Psoas muscle (tissue), 8 donors: Measurements from ENCODE around the gene KIAA0825. TPM values are rescaled to one million over a fixed set of nuclear protein-coding genes. Genes with fewer than 3 reads are reported as not detected.

ENCODE experiments used
- ATAC-seq, 4 donors: fragments of 200-7000 bp; cut with Tn5 transposase; one replicate each; pipeline ENCODE4 v1.9.1; 2020; ENCODE audit warnings: moderate library complexity in 3 of 4, mild to moderate bottlenecking in 2 of 4
- DNase-seq, 2 donors: peaks; one replicate each; pipeline ENCODE4 v3.0.0-alpha.2; 2020
- H3K27ac ChIP-seq: fragments of 200-600 bp; one replicate; pipeline ENCODE4 v1.8.0; 2022
- H3K27me3 ChIP-seq, 3 donors: fragments of 200-600 bp in 1 of 3; one replicate each; pipeline versions ENCODE4 v1.6.1 to v1.8.0; 2013 to 2022; ENCODE audit warnings: low read length in 2 of 3, mild to moderate bottlenecking in 2 of 3, moderate library complexity in 1 of 3; ENCODE audit not compliant: insufficient read depth in 3 of 3
- H3K36me3 ChIP-seq, 2 donors: fragments of 200-600 bp in 1 of 2; one replicate each; pipeline versions ENCODE4 v1.6.1 to v1.8.0; 2013 to 2022; ENCODE audit warnings: low read depth in 1 of 2, mild to moderate bottlenecking in 1 of 2, moderate library complexity in 1 of 2; ENCODE audit not compliant: insufficient read depth in 1 of 2
- H3K4me1 ChIP-seq: fragments of 200-600 bp; one replicate; pipeline ENCODE4 v1.8.0; 2022
- H3K4me3 ChIP-seq: fragments of 200-600 bp; one replicate; pipeline ENCODE4 v1.8.0; 2022; ENCODE audit warnings: mild to moderate bottlenecking
- H3K9me3 ChIP-seq: fragments of 200-600 bp; one replicate; pipeline ENCODE4 v1.8.0; 2022
- WGBS, 3 donors: extraction: QIAGEN DNeasy Blood & Tissue Kit; methylation state at CpG; one replicate each; pipeline versions ENCODE4 v1.1.6 to v1.1.7; 2013; 5-methylcytosine and 5-hydroxymethylcytosine counted together
- intact Hi-C, 2 donors: fragments of 100-400 bp; cut with DNase I; formaldehyde crosslinking; loops; one replicate each; pipeline versions ENCODE4 v1.11.0 to v1.14.2; 2022
- polyA plus RNA-seq, 3 donors: library from polyadenylated mRNA; stranded (reverse); fragments of 200-250 nt; gene quantifications; one replicate each; pipeline ENCODE4 v1.2.3, GENCODE V29; 2013
- total RNA-seq, 4 donors: library from RNA; stranded (reverse); fragmentation: NEBNext Ultra II Directional in 2 of 4; extraction: Animal tissue kit (Norgen Biotek cat#: 25700) in 2 of 4; gene quantifications; one replicate each; pipeline versions ENCODE4 v1.2.1 to v1.2.4, GENCODE V29; 2021 to 2023
- TF ChIP-seq, protein P1 (sequence below): fragments of 200-600 bp; IDR thresholded peaks from one replicate; pipeline ENCODE4 v1.8.0; 2022; ENCODE audit warnings: antibody characterized with exemption
- donor health status: healthy with polysubstance abuse.
- donor health status: DM: no; HTN: no; CAD: no; lungs with moderate emphysema.
- donor health status: Bipolar disorder and iron deficiency.
- donor health status: healthy.
- donor health status: DM: yes; HTN: yes; CAD: no.
- donor health status: DM: no; HTN: no; CAD: no.
- donor health status: DM: no; HTN: no; CAD: no.
- donor health status: DM: yes; HTN: yes; CAD: no.

Gene KIAA0825
- total and polyA plus RNA-seq, 7 donors: 0.41 to 1.5 (median 1.1) TPM

DNA sequence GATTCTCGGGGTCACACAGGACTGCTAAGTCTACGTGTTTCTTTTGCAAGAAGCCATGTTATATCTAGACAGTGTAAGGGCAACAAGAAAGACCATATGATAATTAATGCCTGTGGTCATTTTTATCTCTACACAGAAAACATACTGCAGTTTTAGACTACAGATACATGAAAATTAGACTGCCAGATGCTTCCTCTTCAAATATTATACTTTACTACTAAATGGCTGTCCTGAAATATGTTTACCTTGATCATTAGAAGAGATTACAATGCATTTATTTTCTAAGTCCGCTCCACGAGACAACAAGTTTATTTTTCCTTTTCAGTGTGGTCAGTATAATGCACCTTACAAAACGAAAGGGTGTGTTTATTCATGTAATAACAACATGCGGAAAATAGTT lies 147.6 kb downstream of the KIAA0825 start:
- DNase-seq (no peak), ATAC-seq (no peak)
- Histone ChIP-seq H3K27me3 (no peaks in the 10 kb centered on the region), H3K9me3 (no peaks in the 10 kb centered on the region), H3K36me3 (no peaks in the 10 kb centered on the region), H3K27ac (no peak overlapping the region), H3K4me1 (no peaks in the 10 kb centered on the region), H3K4me3 (no peak overlapping the region)
- intact Hi-C loops: no loop called here
- WGBS, 3 donors: 81 to 84% (median 82%) methylated on average over 6 of the region's 6 CpGs
- TF ChIP-seq, protein P1, sequence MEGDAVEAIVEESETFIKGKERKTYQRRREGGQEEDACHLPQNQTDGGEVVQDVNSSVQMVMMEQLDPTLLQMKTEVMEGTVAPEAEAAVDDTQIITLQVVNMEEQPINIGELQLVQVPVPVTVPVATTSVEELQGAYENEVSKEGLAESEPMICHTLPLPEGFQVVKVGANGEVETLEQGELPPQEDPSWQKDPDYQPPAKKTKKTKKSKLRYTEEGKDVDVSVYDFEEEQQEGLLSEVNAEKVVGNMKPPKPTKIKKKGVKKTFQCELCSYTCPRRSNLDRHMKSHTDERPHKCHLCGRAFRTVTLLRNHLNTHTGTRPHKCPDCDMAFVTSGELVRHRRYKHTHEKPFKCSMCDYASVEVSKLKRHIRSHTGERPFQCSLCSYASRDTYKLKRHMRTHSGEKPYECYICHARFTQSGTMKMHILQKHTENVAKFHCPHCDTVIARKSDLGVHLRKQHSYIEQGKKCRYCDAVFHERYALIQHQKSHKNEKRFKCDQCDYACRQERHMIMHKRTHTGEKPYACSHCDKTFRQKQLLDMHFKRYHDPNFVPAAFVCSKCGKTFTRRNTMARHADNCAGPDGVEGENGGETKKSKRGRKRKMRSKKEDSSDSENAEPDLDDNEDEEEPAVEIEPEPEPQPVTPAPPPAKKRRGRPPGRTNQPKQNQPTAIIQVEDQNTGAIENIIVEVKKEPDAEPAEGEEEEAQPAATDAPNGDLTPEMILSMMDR: no peak

DNA sequence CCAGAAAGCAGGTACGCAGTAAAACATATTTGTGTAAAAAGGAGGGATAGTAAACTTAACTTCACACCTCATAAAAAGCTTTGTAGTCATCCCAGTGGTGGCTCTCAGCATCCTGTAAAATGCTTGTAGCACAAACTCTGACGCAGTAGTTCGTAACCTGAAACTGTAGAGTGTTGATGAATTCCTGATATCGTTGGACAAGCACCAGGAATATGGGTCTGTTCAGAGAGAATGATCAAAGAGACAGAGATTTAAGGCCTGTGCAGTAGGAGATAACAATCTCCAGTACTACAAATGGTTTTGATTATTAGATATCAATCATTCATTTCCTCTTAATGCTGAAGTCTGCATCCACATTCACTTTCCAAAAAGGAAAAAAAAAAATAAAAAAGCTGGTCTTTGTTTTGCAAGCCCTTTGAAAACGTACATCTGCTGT lies 148.5 kb downstream of the KIAA0825 start:
- ATAC-seq (peak in 1 of 4 donors; percentile 35), DNase-seq (no peak)
- no peaks in the 10 kb centered on the region for H3K4me1 ChIP-seq
- H3K36me3 ChIP-seq: no peaks in the 10 kb centered on the region
- no peaks in the 10 kb centered on the region for H3K9me3 ChIP-seq
- H3K4me3 ChIP-seq: no peak overlapping the region
- 45 to 53% (median 46%) methylated on average over 5 of the region's 5 CpGs for WGBS, 3 donors
- TF ChIP-seq, protein P1: no peak
- intact Hi-C loops: no loop called here
- no peaks in the 10 kb centered on the region for H3K27me3 ChIP-seq
- no peak overlapping the region for H3K27ac ChIP-seq

DNA sequence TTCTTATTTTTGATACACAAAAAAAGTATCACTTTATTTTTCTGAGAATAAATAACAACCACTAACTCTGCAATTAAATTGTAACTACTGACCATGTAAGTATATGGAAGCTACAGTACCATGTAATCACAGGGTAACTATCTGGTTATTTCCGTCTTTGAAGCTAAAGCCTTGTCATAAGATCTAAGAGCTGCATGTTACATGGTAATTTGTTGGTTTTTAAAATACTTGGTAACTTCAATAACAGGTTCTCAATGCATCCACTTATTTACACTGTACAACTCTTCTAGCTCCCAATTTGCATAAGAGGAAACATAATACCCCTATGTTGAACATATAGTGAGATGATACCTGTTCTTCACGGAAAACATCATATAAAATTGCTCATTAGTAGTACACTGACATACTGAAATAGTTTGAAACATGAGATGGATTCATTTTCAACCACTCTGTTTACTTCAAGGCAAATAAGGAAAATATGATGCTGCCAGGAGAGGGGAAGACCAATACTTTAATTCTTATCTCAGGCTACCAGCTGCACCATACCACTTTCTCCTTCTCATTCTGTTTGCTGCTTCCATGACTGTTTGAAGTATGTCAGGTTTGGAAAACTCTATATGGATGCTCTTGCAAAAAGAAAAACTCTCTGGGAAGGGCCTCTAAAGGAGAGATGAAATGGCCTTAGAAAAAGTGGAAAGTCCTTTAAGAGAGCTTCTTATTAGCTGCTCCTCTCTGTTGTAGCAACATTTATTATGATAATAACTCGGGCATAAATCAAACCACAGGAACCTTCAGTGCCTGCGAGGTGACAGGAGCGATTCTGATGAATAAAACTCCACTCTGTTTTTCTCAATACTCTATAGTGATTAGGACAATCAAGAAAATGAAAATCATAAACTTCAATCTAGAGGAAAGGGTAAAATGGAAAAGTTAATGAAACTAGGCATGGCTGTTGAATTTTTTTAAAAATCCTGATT lies 150.2 kb downstream of the KIAA0825 start:
- no peaks in the 10 kb centered on the region for H3K27me3 ChIP-seq
- H3K4me1 ChIP-seq: no peaks in the 10 kb centered on the region
- intact Hi-C loops: no loop called here
- H3K4me3 ChIP-seq: no peak overlapping the region
- TF ChIP-seq, protein P1: no peak
- ATAC-seq (no peak), DNase-seq (no peak)
- WGBS, 3 donors: 90 to 93% (median 92%) methylated on average over 5 of the region's 5 CpGs
- H3K27ac ChIP-seq: no peak overlapping the region
- H3K36me3 ChIP-seq: no peaks in the 10 kb centered on the region
- no peaks in the 10 kb centered on the region for H3K9me3 ChIP-seq

DNA sequence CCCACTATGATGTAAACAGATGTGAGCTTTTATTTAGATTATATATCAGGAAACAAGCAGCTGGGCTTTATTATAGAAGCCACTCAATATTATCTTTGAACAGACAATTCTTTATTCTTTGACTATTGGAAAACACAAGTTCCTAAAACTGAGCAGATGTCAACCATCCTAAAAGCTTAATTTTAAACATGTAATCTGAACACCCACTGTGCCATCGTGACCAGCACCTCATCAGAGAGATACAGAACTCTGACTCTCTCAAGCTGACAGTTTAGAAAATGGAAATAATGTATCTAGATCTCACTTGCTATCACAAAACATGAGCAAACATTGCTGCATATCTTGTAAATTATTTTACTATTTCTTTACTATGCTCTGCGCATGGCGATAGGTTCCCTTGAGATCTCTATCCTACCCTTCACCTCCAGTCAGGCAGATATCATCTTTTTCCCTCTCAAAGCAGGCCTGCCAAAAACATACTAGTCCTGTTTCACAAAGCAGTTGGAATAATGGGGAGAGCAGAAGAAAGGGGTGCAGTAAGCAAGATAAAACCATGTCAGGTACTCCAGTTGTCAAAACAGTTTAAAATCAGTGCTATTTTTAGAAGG lies 151.0 kb downstream of the KIAA0825 start:
- Histone ChIP-seq H3K4me1 (no peaks in the 10 kb centered on the region), H3K27me3 (no peaks in the 10 kb centered on the region), H3K4me3 (no peak overlapping the region), H3K9me3 (no peaks in the 10 kb centered on the region), H3K36me3 (no peaks in the 10 kb centered on the region), H3K27ac (no peak overlapping the region)
- WGBS, 3 donors: 90 to 96% (median 93%) methylated on average over 3 of the region's 3 CpGs
- intact Hi-C loops: no loop called here
- ATAC-seq (no peak), DNase-seq (no peak)
- TF ChIP-seq, protein P1: no peak
